GM12873 (cell line): ENCODE data around the gene GID8.

ENCODE experiments used
- CTCF ChIP-seq: IDR thresholded peaks from 2 replicates; pipeline ENCODE4 v1.5.1; 2012; ENCODE audit warnings: low read depth, mild to moderate bottlenecking, moderate library complexity, low read length, control low read depth; ENCODE audit not compliant: insufficient read depth; ENCODE audit errors: missing control alignments

The GID8 gene

DNA sequence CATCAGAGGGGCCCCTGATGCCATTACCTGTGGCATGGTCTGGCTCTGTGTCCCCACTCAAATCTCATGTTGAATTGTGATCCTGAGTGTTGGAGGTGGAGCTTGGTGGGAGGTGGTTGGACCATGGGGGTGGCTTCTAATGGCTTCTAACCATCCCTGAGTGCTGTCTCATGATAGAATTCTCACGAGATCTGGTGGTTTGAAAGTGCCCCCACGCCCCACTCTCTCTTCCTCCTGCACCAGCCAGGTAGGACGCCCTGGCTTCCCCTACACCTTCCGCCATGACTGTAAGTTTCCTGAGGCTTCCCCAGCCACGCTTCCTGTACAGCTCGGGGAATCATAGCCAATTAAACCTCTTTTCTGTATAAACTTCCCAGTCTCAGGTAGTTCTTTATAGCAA, 53.9 kb downstream of the GID8 start:
- no peak for TF ChIP-seq CTCF

DNA sequence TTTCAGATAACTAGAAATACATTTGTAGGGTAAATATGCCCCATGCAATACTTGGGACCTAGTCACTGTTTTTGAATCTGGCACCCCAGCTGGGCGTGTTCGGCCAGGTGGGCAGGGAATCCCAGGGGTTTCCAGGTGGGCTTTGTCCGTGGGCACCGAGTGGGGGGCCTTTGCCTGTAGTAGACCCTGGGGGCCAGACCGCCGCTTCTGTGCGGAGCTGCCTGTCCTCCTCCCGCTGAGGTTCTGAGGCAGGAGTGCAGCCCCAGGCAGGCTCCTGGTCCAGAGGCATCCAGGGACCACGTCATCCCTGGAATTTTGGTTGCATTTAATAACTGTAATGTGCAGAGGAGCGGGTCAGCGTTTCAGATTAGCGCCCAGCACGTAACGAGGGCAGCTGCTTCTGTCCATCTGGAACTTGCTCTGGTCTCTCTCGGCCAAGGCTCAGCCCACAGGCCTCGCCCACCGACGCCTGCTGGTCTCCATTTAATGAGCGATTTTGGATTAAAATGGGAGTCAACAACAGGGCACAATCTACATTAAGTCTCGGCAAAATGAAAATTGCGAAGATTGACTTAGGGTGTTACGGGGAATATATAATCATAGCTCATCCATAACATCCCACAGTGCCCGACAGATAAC, 56.0 kb downstream of the GID8 start:
- no peak for TF ChIP-seq CTCF

GRCh38 chr20:62994869-62995281, 56.9 kb downstream of the GID8 start:
- no peak for TF ChIP-seq CTCF

- TF ChIP-seq CTCF, result no peak
Measured at GRCh38 chr20:62995481-62995880, 57.5 kb downstream of the GID8 start.

GRCh38 chr20:62995898-62996595, 58.1 kb downstream of the GID8 start:
- no peak for TF ChIP-seq CTCF

- TF ChIP-seq CTCF, result no peak
Measured at GRCh38 chr20:62996596-62996982, 58.6 kb downstream of the GID8 start.

- TF ChIP-seq CTCF, result no peak
Measured at GRCh38 chr20:62997417-62998035, 59.6 kb downstream of the GID8 start.
